GM12872 (cell line): ENCODE results near the gene GRIN2C.

Source experiments
- TF ChIP-seq, protein P1 (sequence below): IDR thresholded peaks from 3 replicates; pipeline ENCODE4 v1.5.1; 2011; ENCODE audit warnings: low read depth, mild to moderate bottlenecking, low read length, moderate library complexity; ENCODE audit not compliant: insufficient read depth

Gene GRIN2C

DNA sequence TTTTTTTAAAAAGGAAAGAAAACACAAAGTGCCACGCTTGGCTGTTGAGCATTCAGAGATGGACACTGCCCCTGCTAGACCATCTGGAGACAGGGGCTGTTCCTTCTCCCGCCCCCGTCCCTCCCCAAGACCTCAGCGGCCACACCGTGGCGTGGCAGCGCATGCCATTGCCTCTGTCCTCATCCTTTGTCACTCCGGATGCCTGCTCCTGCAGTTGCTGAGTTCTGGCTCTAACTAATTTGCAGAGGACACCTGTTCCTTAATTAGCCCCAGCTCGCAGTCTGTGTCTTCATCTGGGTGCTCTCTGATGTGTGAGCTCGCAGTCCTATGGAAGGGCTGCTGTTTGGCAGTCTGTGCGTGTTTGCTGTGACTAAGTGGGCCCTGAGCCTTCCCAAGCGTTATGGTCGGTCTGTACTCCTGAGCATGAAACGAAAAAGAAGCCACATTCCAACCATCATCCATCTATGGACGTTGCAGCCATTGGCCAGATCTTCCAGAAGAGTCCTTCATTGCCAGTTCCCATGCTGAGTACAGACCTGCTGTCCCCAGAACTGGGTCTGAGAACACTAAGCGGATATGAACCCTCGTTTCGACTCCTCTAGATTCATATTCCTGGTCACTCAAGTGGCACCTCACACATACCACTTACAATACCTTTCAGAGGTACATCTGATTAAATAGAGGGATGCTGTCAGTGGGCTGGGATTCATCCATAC is 42.6 kb downstream of the GRIN2C start:
- TF ChIP-seq, protein P1, sequence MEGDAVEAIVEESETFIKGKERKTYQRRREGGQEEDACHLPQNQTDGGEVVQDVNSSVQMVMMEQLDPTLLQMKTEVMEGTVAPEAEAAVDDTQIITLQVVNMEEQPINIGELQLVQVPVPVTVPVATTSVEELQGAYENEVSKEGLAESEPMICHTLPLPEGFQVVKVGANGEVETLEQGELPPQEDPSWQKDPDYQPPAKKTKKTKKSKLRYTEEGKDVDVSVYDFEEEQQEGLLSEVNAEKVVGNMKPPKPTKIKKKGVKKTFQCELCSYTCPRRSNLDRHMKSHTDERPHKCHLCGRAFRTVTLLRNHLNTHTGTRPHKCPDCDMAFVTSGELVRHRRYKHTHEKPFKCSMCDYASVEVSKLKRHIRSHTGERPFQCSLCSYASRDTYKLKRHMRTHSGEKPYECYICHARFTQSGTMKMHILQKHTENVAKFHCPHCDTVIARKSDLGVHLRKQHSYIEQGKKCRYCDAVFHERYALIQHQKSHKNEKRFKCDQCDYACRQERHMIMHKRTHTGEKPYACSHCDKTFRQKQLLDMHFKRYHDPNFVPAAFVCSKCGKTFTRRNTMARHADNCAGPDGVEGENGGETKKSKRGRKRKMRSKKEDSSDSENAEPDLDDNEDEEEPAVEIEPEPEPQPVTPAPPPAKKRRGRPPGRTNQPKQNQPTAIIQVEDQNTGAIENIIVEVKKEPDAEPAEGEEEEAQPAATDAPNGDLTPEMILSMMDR = no peak

DNA sequence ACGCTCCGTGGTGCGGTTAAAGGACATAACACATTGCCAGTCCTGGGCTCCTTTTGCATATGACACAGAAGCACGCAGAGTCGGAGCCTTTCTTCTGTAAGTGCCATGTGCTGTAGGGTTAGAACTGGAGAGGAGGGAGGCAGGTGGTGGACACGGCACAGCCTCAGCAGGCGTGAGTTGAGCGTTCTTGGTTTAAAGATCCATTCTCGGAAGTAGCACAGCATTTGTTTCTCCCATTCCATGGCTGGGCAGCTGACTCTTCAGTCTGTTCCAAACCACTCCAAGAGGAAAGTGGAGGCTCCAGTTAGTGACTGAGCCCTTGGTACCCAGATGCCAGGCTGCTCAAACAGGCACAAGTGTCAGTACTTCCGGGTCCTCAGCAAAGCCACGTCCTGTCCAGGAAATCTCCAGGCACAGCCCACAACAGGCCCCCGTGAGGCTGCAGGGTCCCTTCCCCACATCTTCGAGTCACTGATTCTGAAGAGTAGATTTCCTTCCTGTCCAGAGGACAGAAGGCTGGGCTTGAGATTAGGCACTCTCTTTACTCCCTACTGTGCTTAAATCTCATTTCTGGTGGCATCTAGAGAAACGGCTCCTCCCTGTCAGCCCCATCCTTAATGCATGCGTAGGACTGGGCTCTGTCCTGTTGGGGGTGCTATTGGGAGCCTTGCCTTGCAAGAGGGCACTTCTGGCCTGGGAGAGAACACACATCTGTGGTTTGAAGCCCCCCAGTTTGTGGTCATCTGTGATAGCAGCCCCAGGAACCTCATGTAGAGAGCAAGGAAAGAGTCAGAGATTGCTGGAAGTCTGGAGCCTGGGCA is 43.9 kb downstream of the GRIN2C start:
- TF ChIP-seq, protein P1 = peak; percentile 31; the same call in 1 of the 3 replicates

- TF ChIP-seq, protein P1 = no peak
Observed at GRCh38 chr17:74815067-74815466, 44.6 kb downstream of the GRIN2C start.

- TF ChIP-seq, protein P1 = no peak
Observed at GRCh38 chr17:74814453-74814852, 45.2 kb downstream of the GRIN2C start.

GRCh38 chr17:74812109-74813009 is 47.3 kb downstream of the GRIN2C start:
- TF ChIP-seq, protein P1 = no peak

GRCh38 chr17:74810699-74811485 is 48.8 kb downstream of the GRIN2C start:
- TF ChIP-seq, protein P1 = no peak
